HUES64 (cell line): Measurements from ENCODE around the gene CPEB4.

Experiments
- H3K27ac ChIP-seq: 2 replicates; pipeline ENCODE4 v1.7.0; 2013; ENCODE audit warnings: low read depth, low read length, inconsistent platforms
- H3K27me3 ChIP-seq: 2 replicates; pipeline ENCODE4 v1.6.1; 2013; ENCODE audit warnings: mild to moderate bottlenecking, low read length; ENCODE audit not compliant: insufficient read depth
- H3K36me3 ChIP-seq: 2 replicates; pipeline ENCODE4 v1.6.1; 2013; ENCODE audit warnings: mild to moderate bottlenecking, low read length; ENCODE audit not compliant: insufficient read depth
- H3K4me1 ChIP-seq: 2 replicates; pipeline ENCODE4 v1.6.1; 2013; ENCODE audit warnings: mild to moderate bottlenecking, low read length, moderate library complexity; ENCODE audit not compliant: insufficient read depth
- H3K4me3 ChIP-seq: 2 replicates; pipeline ENCODE4 v1.5.1; 2013; ENCODE audit warnings: mild to moderate bottlenecking, low read length, moderate library complexity
- H3K9ac ChIP-seq: 2 replicates; pipeline ENCODE4 v1.6.1; 2013; ENCODE audit warnings: mild to moderate bottlenecking, low read depth, low read length
- H3K9me3 ChIP-seq: 2 replicates; pipeline ENCODE4 v1.6.1; 2013; ENCODE audit warnings: low read depth, low read length; ENCODE audit not compliant: insufficient read depth
- WGBS: fragments of 150-250, 120-280 bp; methylation state at CpG from one replicate; pipeline ENCODE4 v1.1.7; 2013; ENCODE audit warnings: missing lambda C conversion rate; 5-methylcytosine and 5-hydroxymethylcytosine counted together

The CPEB4 gene

GRCh38 chr5:173890195-173890991 is 2.2 kb downstream of the CPEB4 start:
- Histone ChIP-seq H3K27me3 (peaks cover 3% of the 10 kb centered on the region; the same call in 1 of the 2 replicates), H3K27ac (no peak overlapping the region), H3K4me3 (peak overlapping the region; percentile 35), H3K9ac (no peak overlapping the region), H3K9me3 (no peaks in the 10 kb centered on the region), H3K4me1 (peaks cover 14% of the 10 kb centered on the region), H3K36me3 (no peaks in the 10 kb centered on the region)
- whole genome bisulfite sequencing: 54% methylated on average over 18 of the region's 19 CpGs

- Histone ChIP-seq H3K4me1 (peaks cover 14% of the 10 kb centered on the region), H3K27ac (no peak overlapping the region), H3K9ac (no peak overlapping the region)
These were observed 3.4 kb downstream of the CPEB4 start for GRCh38 chr5:173891308-173892116.

DNA sequence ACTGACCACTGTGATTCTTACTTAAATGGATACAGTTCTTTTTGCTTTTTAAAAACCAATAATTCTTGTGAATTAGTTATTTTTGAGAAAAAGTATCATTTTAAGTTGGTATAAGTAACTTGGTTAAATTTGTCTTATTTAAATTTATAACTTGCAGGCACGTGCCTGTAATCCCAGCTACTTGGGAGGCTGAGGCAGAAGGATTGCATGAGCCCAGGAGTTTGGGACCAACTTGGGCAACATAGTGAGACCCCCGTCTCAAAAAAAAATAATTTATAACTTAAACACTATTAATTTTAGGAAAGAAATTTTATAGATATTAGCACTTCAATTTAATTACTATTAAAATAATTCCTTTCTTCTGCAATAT is 5.0 kb downstream of the CPEB4 start:
- H3K9me3 ChIP-seq: no peaks in the 10 kb centered on the region
- no peak overlapping the region for H3K9ac ChIP-seq
- no peaks in the 10 kb centered on the region for H3K36me3 ChIP-seq
- no peak overlapping the region for H3K27ac ChIP-seq
- no peak overlapping the region for H3K4me3 ChIP-seq
- H3K4me1 ChIP-seq: peaks cover 14% of the 10 kb centered on the region
- peaks cover 3% of the 10 kb centered on the region; the same call in 1 of the 2 replicates for H3K27me3 ChIP-seq
- 94% methylated on average over 1 of the region's 2 CpGs for WGBS

More at GRCh38 chr5:173891308-173892116, 3.4 kb downstream of the CPEB4 start:
- Histone ChIP-seq H3K36me3 (no peaks in the 10 kb centered on the region), H3K27me3 (peaks cover 3% of the 10 kb centered on the region; the same call in 1 of the 2 replicates), H3K4me3 (no peak overlapping the region), H3K9me3 (no peaks in the 10 kb centered on the region)
- 88% methylated on average over 2 of the region's 3 CpGs for WGBS

- Histone ChIP-seq H3K9me3 (no peaks in the 10 kb centered on the region), H3K27ac (no peak overlapping the region), H3K36me3 (no peaks in the 10 kb centered on the region), H3K4me3 (no peak overlapping the region), H3K27me3 (no peaks in the 10 kb centered on the region), H3K9ac (no peak overlapping the region), H3K4me1 (peaks cover 7% of the 10 kb centered on the region)
- 95% methylated on average over 5 of the region's 5 CpGs for WGBS
These were observed 7.4 kb downstream of the CPEB4 start for GRCh38 chr5:173895401-173896165.

DNA sequence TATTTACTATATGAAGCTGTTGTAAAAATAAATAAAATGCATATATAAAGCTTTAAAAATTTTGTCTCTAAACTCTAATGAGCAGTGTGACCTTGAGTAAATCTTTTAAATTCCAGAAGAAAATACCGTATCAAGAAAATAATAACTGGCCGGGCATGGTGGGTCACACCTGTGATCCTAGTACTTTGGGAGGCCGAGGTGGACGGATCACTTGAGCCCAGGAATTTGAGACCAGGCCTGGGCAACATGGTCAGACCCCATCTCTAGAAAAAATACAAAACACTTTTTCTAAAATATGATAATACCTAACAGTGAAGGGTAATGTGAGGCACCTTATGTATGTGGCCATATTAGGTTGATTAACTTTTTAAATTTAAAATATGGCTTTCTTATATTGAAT is 8.5 kb downstream of the CPEB4 start:
- no peaks in the 10 kb centered on the region for H3K36me3 ChIP-seq
- no peaks in the 10 kb centered on the region for H3K27me3 ChIP-seq
- 97% methylated on average over 4 of the region's 4 CpGs for WGBS
- H3K4me3 ChIP-seq: no peak overlapping the region
- peaks cover 3% of the 10 kb centered on the region for H3K4me1 ChIP-seq
- H3K9ac ChIP-seq: no peak overlapping the region
- no peak overlapping the region for H3K27ac ChIP-seq
- H3K9me3 ChIP-seq: no peaks in the 10 kb centered on the region

GRCh38 chr5:173901705-173902104 is 13.6 kb downstream of the CPEB4 start:
- no peak overlapping the region for H3K9ac ChIP-seq
- H3K36me3 ChIP-seq: no peaks in the 10 kb centered on the region
- no peaks in the 10 kb centered on the region for H3K9me3 ChIP-seq
- H3K4me1 ChIP-seq: peaks cover 15% of the 10 kb centered on the region
- H3K4me3 ChIP-seq: no peak overlapping the region
- no peak overlapping the region for H3K27ac ChIP-seq
- 95% methylated on average over 3 of the region's 3 CpGs for WGBS
- H3K27me3 ChIP-seq: no peaks in the 10 kb centered on the region

GRCh38 chr5:173902334-173902733 is 14.2 kb downstream of the CPEB4 start:
- Histone ChIP-seq H3K27ac (no peak overlapping the region), H3K27me3 (no peaks in the 10 kb centered on the region), H3K4me1 (peaks cover 17% of the 10 kb centered on the region), H3K9ac (no peak overlapping the region), H3K4me3 (no peak overlapping the region), H3K9me3 (no peaks in the 10 kb centered on the region), H3K36me3 (no peaks in the 10 kb centered on the region)
- WGBS: 100% methylated on average over 1 of the region's 1 CpG

DNA sequence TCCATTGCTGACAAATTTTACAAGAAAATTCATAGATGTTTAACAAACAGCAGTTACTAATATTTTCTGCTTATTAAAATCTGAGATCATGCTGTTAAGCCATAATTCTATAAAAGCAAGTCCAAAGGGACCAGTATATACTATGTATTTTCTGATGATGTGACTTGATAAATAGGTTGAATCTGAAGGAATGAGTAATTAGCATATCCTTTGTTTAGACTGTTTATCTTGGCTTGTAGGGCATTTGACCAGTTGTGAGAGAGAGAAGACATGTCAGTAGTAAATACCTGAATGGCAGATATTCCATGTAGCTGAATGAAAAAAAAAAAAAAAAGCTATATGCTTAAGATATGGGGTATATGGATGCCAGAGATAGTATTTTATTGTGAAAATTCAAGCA is 14.6 kb downstream of the CPEB4 start:
- Histone ChIP-seq H3K9ac (no peak overlapping the region), H3K4me3 (no peak overlapping the region), H3K27me3 (no peaks in the 10 kb centered on the region), H3K4me1 (peaks cover 20% of the 10 kb centered on the region), H3K27ac (no peak overlapping the region), H3K9me3 (no peaks in the 10 kb centered on the region), H3K36me3 (no peaks in the 10 kb centered on the region)

DNA sequence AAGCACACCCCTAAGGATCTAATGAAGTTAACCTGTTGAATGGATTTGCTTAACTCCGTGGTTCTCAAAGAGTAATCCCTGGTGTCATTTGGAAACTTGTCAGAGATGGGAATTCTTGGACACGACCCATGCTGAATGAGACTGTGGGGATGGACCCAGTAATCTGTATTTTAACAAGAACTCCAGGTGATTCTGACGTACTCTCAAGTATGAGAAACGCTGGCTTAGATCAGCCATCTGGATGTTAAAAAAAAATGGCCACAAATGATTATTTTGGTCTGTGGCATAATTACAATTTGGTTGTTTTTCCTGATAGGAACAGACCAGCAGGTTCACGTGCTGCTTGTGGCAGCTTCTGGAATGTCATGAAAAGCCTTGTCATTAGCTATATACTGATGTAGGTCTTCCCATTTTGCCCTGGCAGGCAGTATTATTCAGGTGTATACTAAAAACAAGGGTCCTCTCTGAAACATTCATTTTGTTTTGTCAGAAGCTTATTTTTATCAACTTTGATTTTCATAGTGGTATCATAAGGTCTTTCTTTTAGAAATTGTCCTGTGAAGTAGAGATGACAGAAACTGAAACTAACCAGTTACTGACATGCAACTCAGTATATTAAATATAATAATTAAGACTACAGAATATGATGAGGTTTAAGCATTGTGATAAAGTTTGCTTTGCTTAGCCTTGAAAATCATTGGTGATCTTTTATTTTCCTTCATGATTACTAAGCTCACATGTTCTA is 15.4 kb downstream of the CPEB4 start:
- Histone ChIP-seq H3K9me3 (no peaks in the 10 kb centered on the region), H3K27me3 (no peaks in the 10 kb centered on the region), H3K4me3 (no peak overlapping the region), H3K9ac (no peak overlapping the region), H3K36me3 (no peaks in the 10 kb centered on the region), H3K27ac (no peak overlapping the region), H3K4me1 (peaks cover 20% of the 10 kb centered on the region)
- WGBS: 83% methylated on average over 5 of the region's 5 CpGs

- H3K27me3 ChIP-seq: no peaks in the 10 kb centered on the region
- peaks cover 21% of the 10 kb centered on the region for H3K4me1 ChIP-seq
- no peak overlapping the region for H3K9ac ChIP-seq
- H3K36me3 ChIP-seq: no peaks in the 10 kb centered on the region
- no peak overlapping the region for H3K27ac ChIP-seq
- H3K9me3 ChIP-seq: no peaks in the 10 kb centered on the region
- no peak overlapping the region for H3K4me3 ChIP-seq
- 89% methylated on average over 1 of the region's 1 CpG for WGBS
These were observed 16.0 kb downstream of the CPEB4 start for GRCh38 chr5:173904151-173904550.
